Activated T-helper 1 cell treated with anti-CD3 and anti-CD28 coated beads, Interleukin-2, amount 50 U/mL, for 16 hours (primary cell): ENCODE data around the gene CDH18.

Experiments used
- DNase-seq, 2 donors: peaks; one replicate each; pipeline ENCODE4 v3.0.0-alpha.2; 2020; ENCODE audit warnings: low read depth in 1 of 2, low spot score in 1 of 2

The CDH18 gene

DNA sequence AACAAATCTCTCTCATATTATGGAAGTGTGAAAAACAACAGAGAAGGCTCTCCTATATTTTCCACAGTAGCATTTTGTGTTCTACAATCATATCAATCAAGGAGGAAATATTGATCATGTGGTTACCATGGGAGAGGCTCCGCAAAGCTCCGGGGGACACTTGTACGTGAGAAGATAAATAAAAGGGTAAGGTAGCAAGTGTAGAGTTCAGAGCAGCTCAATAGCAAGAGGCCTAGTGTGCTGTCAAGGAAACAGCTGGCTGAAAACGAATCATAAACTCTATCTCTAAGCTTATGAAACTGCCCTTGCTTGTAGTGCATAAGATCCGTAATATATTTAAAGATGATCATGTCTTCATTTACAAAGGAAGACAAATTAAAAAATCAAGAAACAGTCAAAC lies 57.5 kb downstream of the CDH18 start:
- DNase-seq = no peak

DNA sequence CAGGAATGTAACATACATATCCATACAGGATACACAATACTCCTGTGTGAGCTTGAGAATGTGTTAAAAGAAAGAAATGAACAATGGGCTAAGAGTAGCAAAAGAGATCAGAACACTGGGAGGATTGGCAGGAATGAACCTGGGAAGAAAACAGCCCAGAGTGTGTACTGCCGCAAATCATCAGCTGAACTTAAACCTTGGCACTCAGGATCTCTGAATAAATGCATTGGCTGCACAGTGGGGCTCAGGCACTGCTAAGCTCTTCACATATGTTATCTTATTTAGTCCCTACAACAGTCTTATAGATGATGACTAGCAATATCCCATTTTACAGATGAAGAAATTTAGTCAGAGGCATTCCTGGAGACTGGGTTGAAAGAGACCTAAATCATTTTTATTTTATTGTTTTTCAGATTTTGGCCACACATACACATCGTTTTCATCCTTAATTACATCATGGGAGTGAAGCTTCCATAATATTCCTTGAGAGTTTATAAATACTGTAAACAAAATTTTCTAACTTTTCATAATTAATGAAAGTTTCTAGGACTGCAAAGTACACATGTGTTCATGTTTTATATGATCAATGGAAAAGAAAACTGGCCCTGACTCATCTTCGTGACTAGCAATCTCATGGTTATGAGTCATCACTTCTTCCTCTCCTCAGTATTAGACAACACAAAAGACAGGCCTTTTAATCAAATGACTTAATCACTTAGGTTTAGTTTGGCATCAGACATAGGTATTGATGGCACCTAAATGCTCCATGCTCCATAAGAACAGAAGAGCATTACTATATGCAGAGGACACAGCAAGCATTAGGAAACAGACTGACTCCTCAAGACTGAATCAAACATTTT lies 59.2 kb downstream of the CDH18 start:
- no peak for DNase-seq

DNA sequence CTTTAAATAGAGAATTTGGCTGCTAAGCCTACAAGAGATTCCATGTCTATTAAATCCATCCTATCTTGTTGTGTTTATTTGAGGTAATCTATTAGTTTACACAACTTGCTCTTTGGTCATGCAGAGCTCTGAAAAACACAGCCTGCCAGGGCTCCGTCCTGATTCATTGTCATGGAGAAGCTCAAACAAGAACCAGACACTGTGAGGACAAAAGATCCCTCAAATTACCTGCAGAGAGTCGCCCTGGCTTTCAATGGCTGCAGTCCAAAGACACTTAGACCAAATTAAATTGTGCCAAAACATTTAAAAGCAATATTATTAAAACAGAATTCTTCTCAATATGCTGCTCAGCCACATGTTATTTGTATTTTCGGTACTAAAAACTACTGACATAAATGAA lies 60.1 kb downstream of the CDH18 start:
- no peak for DNase-seq

DNA sequence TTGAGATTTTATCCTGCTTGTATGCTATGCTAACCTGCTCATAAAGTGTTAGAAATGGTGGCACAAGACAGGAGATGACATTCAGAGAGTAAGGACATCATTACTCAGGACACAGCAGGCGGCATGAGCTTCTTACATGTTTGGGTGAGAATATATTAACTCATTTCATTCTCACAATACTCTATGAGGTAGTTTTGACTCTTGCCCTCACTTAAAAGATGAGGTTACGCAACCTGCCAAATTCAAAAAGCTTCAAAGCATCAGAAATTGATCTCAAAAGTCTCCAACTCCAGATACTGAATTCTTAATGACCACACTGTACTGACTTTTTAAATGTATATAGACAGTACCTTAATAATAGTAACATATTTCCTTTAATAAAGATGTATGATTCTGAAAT lies 60.8 kb downstream of the CDH18 start:
- DNase-seq = no peak

DNA sequence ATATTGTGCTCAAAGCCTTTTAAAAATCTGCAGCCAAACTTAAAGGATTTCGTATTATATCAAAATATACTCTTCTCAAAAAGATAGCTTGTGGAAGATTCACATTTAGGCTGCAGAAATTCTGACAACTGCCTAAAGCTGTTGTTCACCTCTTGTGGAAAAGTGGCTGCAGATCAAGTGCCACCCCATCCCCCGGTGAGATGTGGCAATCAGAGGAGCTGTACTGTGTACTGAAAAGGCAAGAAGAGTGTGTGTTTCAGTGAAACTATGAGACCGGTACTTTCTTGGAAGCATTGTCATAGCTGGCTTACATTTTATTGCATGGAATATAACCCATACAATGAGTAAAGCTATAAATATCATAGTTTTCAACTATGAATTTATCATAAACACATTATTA lies 64.3 kb downstream of the CDH18 start:
- no peak for DNase-seq

DNA sequence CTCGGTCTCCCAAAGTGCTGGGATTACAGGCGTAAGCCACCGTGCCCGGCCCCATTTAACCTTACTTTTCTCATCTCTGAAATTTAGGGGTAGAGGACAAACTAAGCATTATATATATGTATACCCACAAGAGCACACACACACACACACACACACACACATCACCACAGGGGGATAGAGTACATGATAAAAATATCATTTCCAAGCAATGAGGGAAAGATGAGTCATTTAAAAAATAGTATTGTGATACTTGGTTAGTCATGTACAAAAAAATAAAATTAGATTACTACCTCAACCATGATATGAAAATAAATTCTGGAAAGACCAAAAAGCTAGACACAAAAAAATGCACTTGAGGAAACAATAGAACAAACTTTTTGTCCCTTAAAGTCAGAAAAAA lies 67.2 kb downstream of the CDH18 start:
- no peak for DNase-seq

DNA sequence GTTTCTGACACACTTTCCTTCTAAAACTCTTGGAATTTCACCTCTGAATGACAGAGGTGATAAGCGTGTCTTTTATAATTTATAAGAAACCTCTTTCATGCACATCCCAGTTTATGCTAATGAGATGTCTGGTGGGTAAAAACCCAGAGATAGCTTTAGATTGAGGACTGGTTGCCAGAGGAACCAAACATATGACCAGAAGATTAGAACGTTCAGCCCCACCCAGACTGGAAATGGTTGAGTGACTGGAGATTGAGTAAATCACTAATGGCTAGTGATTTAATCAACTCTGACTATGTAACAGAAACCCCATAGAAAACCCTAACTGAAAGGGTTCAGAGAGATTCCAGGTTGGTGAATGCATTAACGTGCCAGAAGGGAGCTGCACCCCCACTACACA lies 69.2 kb downstream of the CDH18 start:
- no peak for DNase-seq

DNA sequence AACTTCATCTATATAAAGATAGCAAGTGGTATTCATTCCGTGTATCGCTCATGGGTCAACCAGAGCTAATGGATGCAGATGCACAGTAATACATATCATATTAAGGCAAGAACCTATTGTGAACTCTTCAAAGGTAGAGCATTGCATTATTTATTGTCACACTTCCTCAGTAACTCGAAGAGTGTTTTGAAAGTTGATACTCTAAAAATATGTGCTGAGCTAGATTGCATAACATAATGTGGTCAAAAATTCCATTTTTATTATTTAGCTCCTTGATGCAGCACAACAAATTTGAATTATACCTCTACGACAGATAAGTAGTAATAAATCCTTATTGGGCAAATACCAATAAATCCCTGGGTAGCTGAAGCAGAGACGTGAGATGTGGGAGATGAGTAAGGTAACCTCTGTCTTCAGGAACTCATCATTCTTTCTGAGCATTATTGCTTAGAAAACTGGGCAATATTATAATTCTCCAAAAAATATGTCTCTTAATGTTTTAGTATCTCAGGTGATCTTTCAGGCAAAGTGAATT lies 70.3 kb downstream of the CDH18 start:
- no peak for DNase-seq

DNA sequence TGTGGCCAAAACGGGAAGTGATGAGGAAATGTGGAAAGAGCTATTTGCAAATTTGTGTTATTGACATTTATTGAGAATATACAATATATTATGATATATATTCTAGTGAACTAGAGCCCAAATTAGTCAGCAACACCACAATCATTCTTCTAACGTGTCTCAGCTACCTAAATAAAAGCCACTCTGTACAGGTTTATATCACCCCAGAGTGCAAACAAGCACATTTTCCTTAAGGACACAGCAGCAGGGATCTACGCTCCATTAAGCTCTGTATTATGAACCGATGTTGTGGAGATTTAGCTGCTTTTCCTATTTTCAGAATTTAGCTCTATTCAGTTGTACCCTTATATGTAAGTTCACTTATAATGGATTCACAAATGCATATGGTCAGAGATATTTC lies 77.9 kb downstream of the CDH18 start:
- no peak for DNase-seq

DNA sequence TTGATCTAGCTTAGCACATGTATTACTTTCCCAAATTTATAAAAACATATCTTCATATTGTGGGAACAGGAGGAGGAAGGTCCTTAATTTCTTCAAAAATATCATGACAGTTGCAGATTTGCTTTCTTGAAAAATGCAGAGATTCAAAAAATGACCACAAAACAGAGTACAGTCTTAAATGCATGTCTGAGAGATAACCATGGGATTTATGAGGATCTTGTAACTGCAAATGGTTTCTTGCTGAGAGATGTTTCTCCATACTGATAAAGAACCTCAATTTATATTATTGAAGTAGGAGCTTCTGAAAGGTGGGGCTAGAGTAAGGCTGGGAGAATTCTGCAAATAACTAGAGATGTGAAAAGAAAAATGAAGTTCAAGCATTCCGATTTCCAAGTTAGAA lies 83.2 kb downstream of the CDH18 start:
- no peak for DNase-seq

DNA sequence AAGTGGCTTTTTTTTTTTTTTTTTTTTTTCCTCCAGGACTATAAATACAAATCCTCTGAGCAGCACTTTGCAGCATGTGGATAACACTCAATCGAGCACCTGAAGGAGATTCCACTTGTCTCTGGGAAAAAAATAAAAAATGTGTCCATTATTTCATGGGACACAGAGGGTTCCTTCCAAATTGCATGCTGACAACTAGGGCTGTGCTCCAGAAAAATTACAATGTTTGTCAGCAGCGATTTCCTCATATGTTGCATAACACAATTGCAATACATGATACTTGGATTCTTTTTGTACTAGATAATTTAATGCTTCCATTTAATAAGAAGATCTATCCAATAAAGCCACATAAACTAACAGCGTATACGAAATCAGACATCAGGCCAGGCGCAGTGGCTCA lies 84.4 kb downstream of the CDH18 start:
- no peak for DNase-seq

DNA sequence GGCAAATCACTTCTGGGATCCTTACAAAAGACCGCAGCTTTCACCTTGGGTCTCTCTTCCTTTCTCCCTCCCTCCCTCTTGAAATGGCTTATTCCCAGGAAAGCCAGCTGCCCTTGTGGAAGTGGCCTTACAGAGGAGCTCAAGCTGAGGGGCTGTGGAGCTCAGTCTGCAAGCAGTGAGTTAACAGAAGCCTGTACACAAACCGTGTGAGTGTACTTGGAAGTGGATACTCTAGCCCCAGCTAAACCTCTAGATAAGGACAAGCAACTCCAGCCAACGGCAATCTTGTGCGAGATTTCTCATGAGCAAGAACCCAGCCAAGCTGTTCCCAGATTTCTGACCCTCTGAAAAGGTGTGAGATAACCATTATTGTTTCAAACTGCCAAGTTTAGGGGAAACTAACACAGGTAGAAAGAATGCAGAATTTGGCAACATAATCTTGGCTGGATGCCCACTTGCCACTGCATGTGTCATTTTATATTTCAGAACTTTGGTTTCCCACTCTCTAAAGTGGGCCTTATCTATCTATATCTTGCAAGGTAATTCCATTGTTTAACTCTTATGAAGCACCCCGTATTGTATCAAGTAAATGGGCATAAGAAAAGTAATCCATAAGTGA lies 85.6 kb downstream of the CDH18 start:
- no peak for DNase-seq

DNA sequence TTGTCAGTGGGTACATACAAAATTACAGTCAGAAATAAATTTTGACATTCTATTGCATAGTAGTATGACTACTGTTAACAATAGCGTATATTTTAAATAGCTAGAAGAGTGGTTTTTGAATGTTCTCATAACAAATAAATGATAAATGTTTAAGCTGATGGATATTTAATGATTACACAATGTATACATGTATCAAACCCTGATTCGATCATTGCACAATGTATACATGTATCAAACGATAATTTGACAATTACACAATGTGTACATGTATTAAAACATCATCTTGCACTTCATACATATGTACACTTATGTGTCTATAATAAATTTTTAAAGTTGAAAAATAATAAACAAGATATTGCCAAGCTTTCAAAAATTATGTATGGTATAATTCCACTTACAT lies 87.7 kb downstream of the CDH18 start:
- no peak for DNase-seq

DNA sequence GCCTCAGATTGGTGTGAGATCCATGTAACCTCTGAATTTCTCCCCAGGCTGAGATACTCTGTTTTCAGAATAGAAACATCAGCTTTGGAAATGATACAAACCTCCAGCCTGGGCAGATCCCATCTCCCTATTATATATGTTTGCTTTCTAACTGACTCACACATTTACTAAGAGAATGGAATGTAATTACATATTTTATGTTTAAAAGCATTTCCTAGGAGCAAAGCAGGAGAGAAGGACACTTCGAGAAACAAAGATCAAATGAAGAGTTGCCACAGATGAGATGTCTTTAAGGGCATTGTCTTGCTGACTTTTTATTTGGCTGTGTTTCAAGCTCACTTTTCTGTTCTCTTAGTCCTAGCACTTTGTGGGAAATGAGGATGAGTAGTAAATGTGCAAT lies 96.3 kb downstream of the CDH18 start:
- DNase-seq = no peak

DNA sequence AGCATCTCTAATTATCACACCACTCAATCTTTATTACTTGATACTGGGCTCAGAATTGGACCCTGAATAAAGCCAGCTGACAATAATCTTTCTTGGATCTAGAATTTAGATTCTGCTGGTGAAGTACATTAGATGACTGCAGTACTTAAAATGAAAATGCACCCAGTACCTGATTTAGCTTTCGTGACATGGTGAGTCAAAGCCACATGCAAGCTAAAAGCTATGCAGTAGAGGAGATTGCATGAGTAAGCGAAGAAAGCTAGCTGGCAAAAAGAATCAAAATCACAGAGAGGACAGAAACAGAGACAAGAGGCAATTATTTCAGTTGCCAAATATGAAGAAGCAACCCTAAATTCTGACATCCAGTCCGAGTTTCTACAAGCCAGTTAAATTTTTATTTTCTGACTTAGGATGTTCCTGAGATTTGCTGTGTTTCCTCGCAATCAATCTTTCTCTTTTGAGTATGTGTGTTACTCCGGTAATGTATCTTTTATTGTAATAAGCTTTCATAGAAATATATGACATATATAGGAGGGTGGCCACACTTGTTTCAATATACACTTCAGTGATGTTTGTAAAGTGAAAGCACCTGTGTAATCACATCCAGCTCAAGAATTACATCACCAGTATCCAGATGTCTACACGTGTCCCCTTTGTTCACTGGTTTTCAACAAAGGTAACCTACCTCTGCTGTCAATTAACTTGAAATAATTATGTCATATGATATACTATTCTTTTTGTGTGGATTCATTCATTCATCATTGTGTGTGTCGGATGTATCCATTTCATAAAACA lies 101.7 kb downstream of the CDH18 start:
- no peak for DNase-seq

DNA sequence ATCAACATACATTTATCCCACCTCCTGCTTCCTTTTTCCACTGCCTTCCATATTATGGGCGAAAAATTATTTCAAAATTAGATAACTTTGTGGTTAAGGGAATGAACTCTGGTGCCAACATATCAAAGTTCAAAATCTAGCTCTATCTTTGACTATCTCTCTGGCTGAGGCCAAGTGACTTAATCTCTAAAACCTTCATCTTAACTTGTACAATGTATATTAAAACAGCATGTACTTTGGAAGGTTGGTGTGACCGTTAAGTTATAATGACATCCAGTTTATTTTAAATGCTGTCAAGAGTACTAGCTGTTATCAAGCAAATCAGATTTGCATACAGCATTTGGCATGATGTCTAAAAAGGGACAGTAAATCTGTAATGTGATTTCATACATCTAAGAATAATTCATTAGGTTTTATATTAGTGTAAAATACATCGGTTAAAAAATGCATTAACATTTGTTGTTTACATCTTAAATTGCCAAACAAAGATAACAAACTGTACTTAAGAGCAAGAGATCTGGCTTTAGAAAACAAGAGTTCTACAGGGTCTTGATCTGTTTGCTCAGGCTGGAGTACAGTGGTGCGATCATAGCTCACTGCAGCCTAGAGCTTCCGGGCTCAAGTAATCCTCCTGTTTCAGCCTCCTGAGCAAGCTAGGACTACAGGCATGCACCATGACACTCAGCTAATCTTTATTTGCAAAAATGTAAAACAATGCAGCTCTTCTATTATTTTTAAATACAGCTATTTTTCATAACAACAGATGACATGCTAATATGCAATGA lies 102.8 kb downstream of the CDH18 start:
- DNase-seq = no peak

DNA sequence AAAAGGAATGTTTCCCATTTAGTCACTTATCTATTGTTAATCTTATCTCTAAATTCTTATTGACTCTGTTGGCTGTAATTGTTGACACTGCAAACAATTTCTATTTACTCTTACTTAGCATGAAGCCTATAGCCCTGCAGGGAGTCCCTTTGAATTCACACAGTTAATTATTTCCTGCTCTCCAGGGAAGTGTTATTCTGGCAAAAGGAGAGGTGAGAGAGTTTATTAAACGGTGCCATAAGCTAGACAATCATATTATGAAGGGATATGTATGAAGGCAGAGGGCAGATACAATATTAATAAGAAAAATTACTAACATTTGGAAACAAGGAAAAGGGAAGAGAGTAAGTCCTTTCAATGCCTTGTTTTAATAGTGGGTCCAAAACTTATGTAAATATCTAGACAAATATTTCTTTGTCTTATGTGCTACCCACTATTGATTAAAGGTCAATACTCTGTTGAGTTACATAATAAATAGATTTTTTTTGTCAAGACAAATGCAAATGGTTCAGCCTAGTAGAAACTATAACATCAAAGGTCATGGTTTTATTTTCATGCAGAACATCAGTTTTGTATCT lies 107.1 kb downstream of the CDH18 start:
- no peak for DNase-seq

DNA sequence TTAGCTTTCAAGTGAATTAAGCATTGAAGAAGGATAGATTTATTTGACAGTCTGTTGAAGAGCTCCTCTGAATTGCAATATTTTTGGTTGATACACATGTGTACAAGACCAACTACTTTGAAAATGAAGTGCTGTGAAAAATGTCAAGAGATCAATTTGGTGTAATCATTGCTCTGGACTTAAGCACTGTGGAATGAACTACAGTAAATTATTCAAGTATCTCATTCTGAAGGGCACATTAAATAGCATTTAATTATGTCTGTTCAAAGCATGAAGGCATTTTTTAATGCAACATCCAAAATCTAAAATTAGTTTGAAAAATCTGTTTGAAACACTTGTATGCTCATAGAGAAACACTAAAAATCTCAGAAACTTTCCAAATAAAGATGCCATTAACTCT lies 107.5 kb downstream of the CDH18 start:
- no peak for DNase-seq

DNA sequence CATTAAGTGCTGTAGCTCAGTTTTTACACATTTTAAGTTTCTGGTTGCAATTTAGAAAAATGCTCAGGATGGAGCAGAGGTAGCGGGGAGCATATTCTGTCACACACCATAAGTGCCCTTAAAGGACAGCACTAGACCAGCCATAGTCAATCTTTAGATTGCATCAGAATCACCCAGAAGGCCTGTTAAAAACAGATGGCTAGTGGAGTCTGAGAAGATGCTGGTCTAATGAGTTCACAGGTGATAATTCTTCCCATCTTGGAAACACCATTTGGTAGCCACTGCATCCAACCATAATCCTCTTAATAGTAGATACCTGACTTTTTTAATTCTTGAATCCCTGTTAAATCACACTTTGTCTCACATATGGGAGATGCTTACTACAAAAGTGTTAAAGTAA lies 113.2 kb downstream of the CDH18 start:
- no peak for DNase-seq

DNA sequence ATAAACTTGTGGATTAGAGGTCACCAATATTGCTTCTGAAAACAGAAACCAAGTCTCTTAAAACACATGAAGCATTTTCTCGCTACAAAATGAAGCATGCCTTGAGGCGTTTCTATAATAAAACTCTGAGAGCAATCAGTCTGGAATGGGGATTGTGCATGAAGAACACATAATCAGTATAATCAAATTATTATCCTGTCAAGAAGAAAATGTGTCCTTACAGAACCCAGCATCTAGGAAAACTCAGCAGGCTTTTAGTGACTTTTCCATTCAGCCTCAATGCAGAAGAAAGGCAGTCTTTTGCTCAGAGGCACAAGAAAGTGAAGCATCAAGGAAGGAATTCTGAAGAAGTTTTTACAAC lies 121.9 kb downstream of the CDH18 start:
- DNase-seq = no peak
